Measurements from ENCODE around the gene OSBP2.

DNA sequence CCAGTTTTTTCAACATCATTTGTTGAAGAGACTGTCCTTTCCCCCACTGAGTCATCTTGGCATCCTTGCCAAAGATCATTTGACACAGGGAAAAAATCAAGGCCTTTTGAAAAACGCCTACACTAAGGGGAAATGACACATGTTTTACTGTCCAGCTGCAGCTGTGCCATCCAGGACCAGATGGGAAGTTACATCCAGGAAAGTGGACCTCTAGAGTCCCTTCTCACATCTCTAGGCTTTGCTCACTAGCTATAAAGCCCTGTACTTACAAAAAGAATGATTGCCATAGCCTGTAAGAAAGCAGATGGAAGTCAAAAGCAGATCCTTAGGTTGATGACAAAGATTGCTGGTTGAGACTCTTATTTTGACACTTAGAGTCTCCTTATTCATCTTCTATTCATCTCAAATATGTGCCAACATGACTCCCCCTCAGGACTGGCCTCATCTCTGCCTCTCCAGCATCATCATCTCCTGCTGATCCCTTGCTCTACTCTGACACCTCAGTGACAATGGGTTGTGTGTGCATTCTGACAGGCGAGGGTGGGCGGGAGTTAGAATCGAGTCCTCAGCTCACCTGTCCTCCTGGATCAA lies 22.8 kb downstream of the OSBP2 start:
- TF ChIP-seq, protein P1, sequence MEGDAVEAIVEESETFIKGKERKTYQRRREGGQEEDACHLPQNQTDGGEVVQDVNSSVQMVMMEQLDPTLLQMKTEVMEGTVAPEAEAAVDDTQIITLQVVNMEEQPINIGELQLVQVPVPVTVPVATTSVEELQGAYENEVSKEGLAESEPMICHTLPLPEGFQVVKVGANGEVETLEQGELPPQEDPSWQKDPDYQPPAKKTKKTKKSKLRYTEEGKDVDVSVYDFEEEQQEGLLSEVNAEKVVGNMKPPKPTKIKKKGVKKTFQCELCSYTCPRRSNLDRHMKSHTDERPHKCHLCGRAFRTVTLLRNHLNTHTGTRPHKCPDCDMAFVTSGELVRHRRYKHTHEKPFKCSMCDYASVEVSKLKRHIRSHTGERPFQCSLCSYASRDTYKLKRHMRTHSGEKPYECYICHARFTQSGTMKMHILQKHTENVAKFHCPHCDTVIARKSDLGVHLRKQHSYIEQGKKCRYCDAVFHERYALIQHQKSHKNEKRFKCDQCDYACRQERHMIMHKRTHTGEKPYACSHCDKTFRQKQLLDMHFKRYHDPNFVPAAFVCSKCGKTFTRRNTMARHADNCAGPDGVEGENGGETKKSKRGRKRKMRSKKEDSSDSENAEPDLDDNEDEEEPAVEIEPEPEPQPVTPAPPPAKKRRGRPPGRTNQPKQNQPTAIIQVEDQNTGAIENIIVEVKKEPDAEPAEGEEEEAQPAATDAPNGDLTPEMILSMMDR (IDR thresholded peaks at IDR 0.05; ENCODE audit: low read depth, low read length): no peak
- TF ChIP-seq EZH2phosphoT487 (IDR thresholded peaks at IDR 0.05; ENCODE audit: low read depth): no peak

Data from OCI-LY3 (cell line).